Measurements from ENCODE around the gene LPCAT1. TPM values are rescaled to one million over a fixed set of nuclear protein-coding genes. Genes with fewer than 3 reads are reported as not detected.

LPCAT1 gene
- total and polyA plus RNA-seq, 8 donors, result 5.2 to 229 (median 14.4) TPM

- Histone ChIP-seq H3K27me3 (peaks cover 0 to 51% (median 0%) of the 10 kb centered on the region in 3 donors), H3K9me3 (no peaks in the 10 kb centered on the region), H3K36me3 (no peaks in the 10 kb centered on the region), H3K27ac (peak overlapping the region in 4 of 5 donors; percentile 26 to 63 (median 44)), H3K4me3 (peak overlapping the region in 2 of 4 donors; percentile 2 to 18), H3K4me1 (peaks cover 0 to 31% (median 6%) of the 10 kb centered on the region in 4 donors)
- peak in 1 of 2 donors; percentile 84 for DNase-seq
- TF ChIP-seq POLR2A (IDR thresholded peaks at IDR 0.05) (no peak), CTCF (IDR thresholded peaks at IDR 0.05) (no peak), POLR2AphosphoS5 (IDR thresholded peaks at IDR 0.05) (no peak), EP300 (IDR thresholded peaks at IDR 0.05) (no peak)
- WGBS, 5 donors, result 58 to 64% (median 62%) methylated on average over 27 to 33 of the region's 33 CpGs
- intact Hi-C loops (cut with DNase I; ENCODE audit: low total_unique reads), result no loop called here
These were observed 28.9 kb upstream of the LPCAT1 start for GRCh38 chr5:1552521-1553255.

GRCh38 chr5:1551426-1552301, 27.9 kb upstream of the LPCAT1 start:
- H3K27ac ChIP-seq, result peak overlapping the region in 1 of 5 donors; percentile 63
- intact Hi-C loops (cut with DNase I; ENCODE audit: low total_unique reads), result no loop called here
- peaks cover 0 to 44% (median 0%) of the 10 kb centered on the region in 3 donors for H3K27me3 ChIP-seq
- no peak for DNase-seq
- WGBS, 5 donors, result 83 to 90% (median 86%) methylated on average over 30 to 32 of the region's 32 CpGs
- peaks cover 0 to 31% (median 6%) of the 10 kb centered on the region in 4 donors for H3K4me1 ChIP-seq
- H3K9me3 ChIP-seq, result no peaks in the 10 kb centered on the region
- no peak for TF ChIP-seq CTCF (IDR thresholded peaks at IDR 0.05)
- TF ChIP-seq POLR2A (IDR thresholded peaks at IDR 0.05), result no peak
- TF ChIP-seq EP300 (IDR thresholded peaks at IDR 0.05), result no peak
- no peak for TF ChIP-seq POLR2AphosphoS5 (IDR thresholded peaks at IDR 0.05)
- H3K36me3 ChIP-seq, result no peaks in the 10 kb centered on the region
- H3K4me3 ChIP-seq, result no peak overlapping the region

GRCh38 chr5:1550287-1551076, 26.7 kb upstream of the LPCAT1 start:
- intact Hi-C loops (cut with DNase I; ENCODE audit: low total_unique reads), result no loop called here
- TF ChIP-seq POLR2A (IDR thresholded peaks at IDR 0.05) (no peak), EP300 (IDR thresholded peaks at IDR 0.05) (no peak), POLR2AphosphoS5 (IDR thresholded peaks at IDR 0.05) (no peak), CTCF (IDR thresholded peaks at IDR 0.05) (no peak)
- peaks cover 0 to 35% (median 0%) of the 10 kb centered on the region in 3 donors for H3K27me3 ChIP-seq
- no peak for DNase-seq
- no peak overlapping the region for H3K27ac ChIP-seq
- no peaks in the 10 kb centered on the region for H3K36me3 ChIP-seq
- H3K9me3 ChIP-seq, result no peaks in the 10 kb centered on the region
- H3K4me3 ChIP-seq, result no peak overlapping the region
- WGBS, 5 donors, result 85 to 92% (median 91%) methylated on average over 16 to 17 of the region's 17 CpGs
- peaks cover 0 to 23% (median 5%) of the 10 kb centered on the region in 4 donors for H3K4me1 ChIP-seq

All from stomach (tissue), 9 donors.